IPS-15b (cell line): ENCODE data around the gene RABGGTA.

Experiments
- H3K27me3 ChIP-seq: one replicate; pipeline ENCODE4 v1.6.1; 2013; ENCODE audit warnings: low read length; ENCODE audit not compliant: control insufficient read depth, insufficient read depth
- H3K36me3 ChIP-seq: one replicate; pipeline ENCODE4 v1.6.1; 2013; ENCODE audit warnings: low read length; ENCODE audit not compliant: control insufficient read depth, insufficient read depth
- H3K4me1 ChIP-seq: one replicate; pipeline ENCODE4 v1.6.1; 2013; ENCODE audit warnings: mild to moderate bottlenecking, low read length; ENCODE audit not compliant: control insufficient read depth, insufficient read depth
- H3K4me3 ChIP-seq: one replicate; pipeline ENCODE4 v1.5.1; 2013; ENCODE audit warnings: low read depth, low read length
- H3K9ac ChIP-seq: one replicate; pipeline ENCODE4 v1.6.1; 2013; ENCODE audit warnings: low read depth, mild to moderate bottlenecking, low read length
- H3K9me3 ChIP-seq: one replicate; pipeline ENCODE4 v1.6.1; 2013; ENCODE audit warnings: mild to moderate bottlenecking, low read length; ENCODE audit not compliant: control insufficient read depth, insufficient read depth

RABGGTA gene

DNA sequence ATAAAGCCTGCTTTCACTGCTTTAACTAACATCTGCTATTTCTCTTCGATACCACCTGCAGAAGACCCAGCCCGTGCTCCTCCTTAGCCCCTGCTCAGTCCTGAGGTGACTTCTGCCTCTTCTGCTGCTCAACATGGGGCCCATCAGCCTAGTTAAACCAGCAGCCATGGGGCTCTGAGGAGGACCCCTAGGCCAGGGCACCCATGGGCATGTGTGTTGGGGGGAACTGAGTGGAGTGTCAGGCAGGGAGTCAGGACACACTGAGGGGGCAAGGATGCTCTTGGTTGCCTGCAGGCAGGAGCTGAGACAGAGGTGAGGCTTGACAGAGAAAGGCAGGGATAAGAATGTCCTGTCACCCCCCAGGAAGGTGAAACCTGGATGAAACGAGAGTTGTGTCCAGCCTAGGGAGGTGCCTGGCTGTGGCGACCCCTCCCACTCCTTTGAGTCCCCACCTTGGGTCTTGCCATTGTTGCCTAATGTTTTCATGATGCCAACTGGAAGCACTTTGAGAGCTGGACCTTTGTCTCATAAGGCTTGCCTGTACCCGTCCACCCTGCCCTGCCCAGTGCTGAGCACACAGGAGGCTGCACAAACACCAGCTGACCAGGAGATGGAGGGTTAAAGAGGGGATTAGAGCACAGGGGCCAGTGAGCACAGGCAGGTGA lies 12.5 kb upstream of the RABGGTA start:
- no peaks in the 10 kb centered on the region for H3K4me1 ChIP-seq
- H3K27me3 ChIP-seq = no peaks in the 10 kb centered on the region
- no peak overlapping the region for H3K9ac ChIP-seq
- no peaks in the 10 kb centered on the region for H3K36me3 ChIP-seq
- H3K9me3 ChIP-seq = no peaks in the 10 kb centered on the region
- H3K4me3 ChIP-seq = no peak overlapping the region

DNA sequence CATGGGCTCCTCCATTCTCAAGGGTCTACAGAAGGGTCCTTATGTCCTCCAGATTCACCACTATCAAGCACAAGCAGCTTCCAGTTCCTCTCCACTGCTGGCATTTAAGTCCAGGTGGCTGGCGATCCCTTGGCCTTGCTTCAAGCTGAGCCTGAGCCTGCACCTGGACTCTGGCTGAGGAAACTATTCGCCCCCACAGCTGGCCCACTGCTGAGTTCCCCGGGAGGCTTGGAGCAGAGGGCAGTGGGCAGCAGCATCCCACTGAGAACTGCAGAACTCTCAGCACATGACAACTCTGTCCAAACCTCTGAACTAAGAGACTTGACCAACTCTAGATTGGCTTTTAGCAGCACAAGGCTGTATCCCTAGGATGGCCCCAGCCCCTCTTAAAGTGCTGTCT lies 11.3 kb upstream of the RABGGTA start:
- no peaks in the 10 kb centered on the region for H3K9me3 ChIP-seq
- no peaks in the 10 kb centered on the region for H3K4me1 ChIP-seq
- H3K4me3 ChIP-seq = no peak overlapping the region
- H3K9ac ChIP-seq = no peak overlapping the region
- no peaks in the 10 kb centered on the region for H3K27me3 ChIP-seq
- H3K36me3 ChIP-seq = no peaks in the 10 kb centered on the region

- Histone ChIP-seq H3K9me3 (no peaks in the 10 kb centered on the region), H3K4me3 (no peak overlapping the region), H3K36me3 (no peaks in the 10 kb centered on the region), H3K27me3 (no peaks in the 10 kb centered on the region), H3K9ac (no peak overlapping the region), H3K4me1 (no peaks in the 10 kb centered on the region)
These were observed 10.2 kb upstream of the RABGGTA start for GRCh38 chr14:24281636-24282035.

DNA sequence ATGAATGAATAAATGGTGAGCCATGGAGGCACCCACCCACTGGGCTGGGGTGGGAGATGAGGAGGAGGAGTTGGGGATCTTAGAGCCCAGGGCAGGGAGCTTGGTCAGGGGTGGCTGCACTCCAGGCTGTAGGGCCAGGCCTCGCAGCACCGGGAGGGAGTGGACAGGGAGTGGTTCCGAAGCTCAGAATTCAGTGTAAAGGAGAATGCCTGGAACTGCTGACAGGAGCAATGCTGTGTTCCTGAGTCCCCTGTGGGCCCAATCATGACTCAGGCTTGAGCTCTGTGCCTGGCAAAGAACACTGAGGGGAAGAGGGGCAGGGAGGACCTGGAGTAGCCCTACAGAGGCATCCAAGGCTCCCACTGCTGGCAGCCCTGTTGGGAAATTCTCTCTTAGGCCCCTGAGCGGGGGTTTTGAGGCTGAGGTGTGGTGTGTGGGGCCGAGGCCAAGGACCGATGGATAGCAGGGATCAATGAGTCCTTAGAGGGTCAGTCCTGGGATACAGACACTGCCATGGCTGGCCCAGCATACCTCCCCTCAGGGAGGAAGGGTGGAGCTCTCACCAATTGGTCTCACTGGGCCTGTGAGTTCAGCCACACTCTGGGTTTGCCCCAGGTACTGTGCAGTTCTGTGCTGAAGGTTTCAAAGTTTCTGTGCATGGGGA lies 9.5 kb upstream of the RABGGTA start:
- no peaks in the 10 kb centered on the region for H3K27me3 ChIP-seq
- H3K36me3 ChIP-seq = no peaks in the 10 kb centered on the region
- H3K9ac ChIP-seq = no peak overlapping the region
- H3K4me3 ChIP-seq = no peak overlapping the region
- no peaks in the 10 kb centered on the region for H3K9me3 ChIP-seq
- H3K4me1 ChIP-seq = no peaks in the 10 kb centered on the region

- Histone ChIP-seq H3K4me1 (no peaks in the 10 kb centered on the region), H3K4me3 (no peak overlapping the region), H3K9ac (no peak overlapping the region), H3K36me3 (no peaks in the 10 kb centered on the region), H3K9me3 (no peaks in the 10 kb centered on the region), H3K27me3 (no peaks in the 10 kb centered on the region)
These were observed 8.1 kb upstream of the RABGGTA start for GRCh38 chr14:24279301-24280186.

GRCh38 chr14:24278424-24278823 lies 7.0 kb upstream of the RABGGTA start:
- H3K27me3 ChIP-seq = no peaks in the 10 kb centered on the region
- H3K4me1 ChIP-seq = no peaks in the 10 kb centered on the region
- no peak overlapping the region for H3K9ac ChIP-seq
- H3K36me3 ChIP-seq = no peaks in the 10 kb centered on the region
- H3K9me3 ChIP-seq = no peaks in the 10 kb centered on the region
- H3K4me3 ChIP-seq = no peak overlapping the region

- H3K9me3 ChIP-seq = no peaks in the 10 kb centered on the region
- H3K9ac ChIP-seq = no peak overlapping the region
- H3K4me3 ChIP-seq = no peak overlapping the region
- H3K4me1 ChIP-seq = no peaks in the 10 kb centered on the region
- H3K27me3 ChIP-seq = no peaks in the 10 kb centered on the region
- H3K36me3 ChIP-seq = no peaks in the 10 kb centered on the region
These were observed 6.4 kb upstream of the RABGGTA start for GRCh38 chr14:24277606-24278321.

DNA sequence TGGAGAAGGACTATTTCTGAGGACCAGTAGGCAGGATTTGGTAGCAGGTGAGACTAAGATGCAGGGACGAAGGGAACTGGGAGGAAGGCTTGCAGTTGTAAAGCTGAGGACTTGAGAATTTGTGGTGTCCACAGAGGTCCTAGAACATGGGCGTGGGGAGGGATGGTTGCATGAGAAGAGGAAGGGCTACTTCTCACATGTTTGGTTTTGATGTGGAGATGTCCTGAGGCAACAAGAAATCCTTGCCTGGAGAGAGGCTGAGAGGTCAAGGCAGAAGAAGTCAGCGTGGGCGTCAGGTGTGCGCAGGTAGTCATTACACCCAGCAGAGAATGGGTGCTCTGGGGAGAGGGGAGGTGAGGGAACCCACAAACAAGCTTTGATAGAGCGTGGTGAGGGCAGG lies 5.7 kb upstream of the RABGGTA start:
- no peak overlapping the region for H3K9ac ChIP-seq
- H3K4me3 ChIP-seq = no peak overlapping the region

DNA sequence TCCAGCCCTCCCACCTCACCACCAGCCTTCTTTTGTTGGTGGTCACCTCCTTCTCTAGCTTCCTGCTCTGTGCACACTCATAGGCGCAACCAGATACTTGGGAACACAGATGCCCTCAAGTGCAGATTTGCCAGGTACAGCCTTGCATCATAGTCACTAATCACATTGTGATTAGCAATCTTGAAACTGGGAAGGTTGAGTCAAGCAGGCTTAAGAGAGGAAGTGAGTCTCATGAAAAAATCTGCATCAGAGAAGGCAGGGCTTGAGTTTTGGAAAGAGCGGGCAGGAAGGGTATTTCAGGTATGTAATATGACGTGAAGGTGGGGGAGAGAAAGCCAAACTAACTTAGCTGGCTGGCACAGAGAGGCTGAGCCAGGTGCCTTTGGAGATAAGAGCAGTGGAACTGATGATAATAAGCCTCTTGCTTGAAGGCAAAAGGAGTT lies 2.7 kb upstream of the RABGGTA start:
- no peaks in the 10 kb centered on the region for H3K9me3 ChIP-seq
- no peak overlapping the region for H3K4me3 ChIP-seq
- H3K4me1 ChIP-seq = peaks cover 3% of the 10 kb centered on the region
- no peaks in the 10 kb centered on the region for H3K27me3 ChIP-seq
- H3K36me3 ChIP-seq = no peaks in the 10 kb centered on the region
- H3K9ac ChIP-seq = peak overlapping the region; percentile 26

More for the DNA sequence above, 5.7 kb upstream of the RABGGTA start:
- Histone ChIP-seq H3K36me3 (no peaks in the 10 kb centered on the region), H3K27me3 (no peaks in the 10 kb centered on the region), H3K4me1 (no peaks in the 10 kb centered on the region), H3K9me3 (no peaks in the 10 kb centered on the region)

DNA sequence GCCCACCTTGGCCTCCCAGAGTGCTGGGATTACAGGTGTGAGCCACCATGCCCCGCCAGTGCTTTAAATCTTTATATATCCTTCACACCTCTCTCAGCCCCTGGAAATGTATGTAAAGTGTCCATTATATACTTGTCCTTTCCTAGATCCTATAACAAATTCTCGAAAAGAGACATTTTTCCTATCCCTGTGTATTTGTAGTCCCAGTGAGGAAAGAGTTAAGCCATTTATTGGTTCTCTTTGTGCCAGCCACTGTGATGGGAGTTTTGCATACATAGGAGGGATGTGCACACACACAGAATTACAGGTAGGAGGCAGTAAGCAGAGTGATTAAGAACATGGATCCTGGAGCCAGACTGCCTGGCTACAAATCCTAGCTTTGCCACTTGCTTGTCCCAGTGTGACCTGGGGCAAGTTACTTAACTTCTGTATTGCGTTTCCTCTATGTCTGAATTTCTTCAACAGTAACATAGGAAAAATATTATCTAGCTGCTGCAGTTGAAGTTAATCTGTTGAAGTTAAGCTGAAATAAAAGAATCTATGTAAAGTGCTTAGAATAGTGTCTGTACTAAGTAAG lies 2.1 kb upstream of the RABGGTA start:
- Histone ChIP-seq H3K27me3 (no peaks in the 10 kb centered on the region), H3K4me1 (peaks cover 3% of the 10 kb centered on the region), H3K36me3 (peaks cover 5% of the 10 kb centered on the region), H3K9ac (no peak overlapping the region), H3K9me3 (no peaks in the 10 kb centered on the region), H3K4me3 (no peak overlapping the region)

DNA sequence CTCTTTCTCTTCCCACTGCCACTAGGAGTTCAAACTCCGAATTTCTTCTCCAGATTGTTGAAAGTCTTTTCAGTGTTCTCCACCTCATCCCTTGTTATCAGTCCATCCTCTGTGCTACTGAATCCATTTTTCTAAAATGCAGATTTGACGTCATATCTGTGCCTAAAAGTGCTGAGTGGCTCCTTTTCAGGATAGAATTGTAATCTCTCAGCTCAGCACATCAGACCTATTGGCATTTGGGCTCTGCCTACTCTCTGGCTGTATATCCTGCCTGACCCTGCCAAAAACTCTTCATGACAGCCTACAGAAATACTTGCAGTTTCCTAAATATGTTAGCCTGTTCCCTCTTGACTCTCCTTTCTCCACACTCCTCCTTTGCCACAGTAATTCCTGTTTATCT lies 1.1 kb upstream of the RABGGTA start:
- no peaks in the 10 kb centered on the region for H3K27me3 ChIP-seq
- H3K36me3 ChIP-seq = peaks cover 6% of the 10 kb centered on the region
- H3K9me3 ChIP-seq = no peaks in the 10 kb centered on the region
- no peak overlapping the region for H3K4me3 ChIP-seq
- H3K9ac ChIP-seq = no peak overlapping the region
- peaks cover 3% of the 10 kb centered on the region for H3K4me1 ChIP-seq
